HS-27A (cell line): ENCODE measurements around the gene FSTL4.

Source experiments
- DNase-seq: peaks from one replicate; pipeline ENCODE4 v3.0.0-alpha.2; 2012; ENCODE audit warnings: low read depth, missing footprints

Gene FSTL4

GRCh38 chr5:133260715-133261114, 351.6 kb downstream of the FSTL4 start:
- DNase-seq, result no peak

GRCh38 chr5:133259199-133259997, 352.9 kb downstream of the FSTL4 start:
- DNase-seq, result no peak

GRCh38 chr5:133257977-133258376, 354.4 kb downstream of the FSTL4 start:
- no peak for DNase-seq

GRCh38 chr5:133256276-133256675, 356.1 kb downstream of the FSTL4 start:
- DNase-seq, result no peak

- no peak for DNase-seq
Observed at GRCh38 chr5:133254803-133255202, 357.5 kb downstream of the FSTL4 start.

- DNase-seq, result no peak
Observed at GRCh38 chr5:133253671-133254070, 358.7 kb downstream of the FSTL4 start.

- DNase-seq, result no peak
Observed at GRCh38 chr5:133253070-133253469, 359.3 kb downstream of the FSTL4 start.

- no peak for DNase-seq
Observed at GRCh38 chr5:133252133-133252480, 360.2 kb downstream of the FSTL4 start.

- no peak for DNase-seq
Observed at GRCh38 chr5:133251296-133252132, 360.8 kb downstream of the FSTL4 start.

GRCh38 chr5:133250527-133250926, 361.8 kb downstream of the FSTL4 start:
- DNase-seq, result no peak

- no peak for DNase-seq
Observed at GRCh38 chr5:133249593-133249992, 362.7 kb downstream of the FSTL4 start.

GRCh38 chr5:133247881-133248624, 364.3 kb downstream of the FSTL4 start:
- DNase-seq, result peak; percentile 4

GRCh38 chr5:133247151-133247709, 365.1 kb downstream of the FSTL4 start:
- DNase-seq, result no peak

- DNase-seq, result no peak
Observed at GRCh38 chr5:133246376-133247150, 365.8 kb downstream of the FSTL4 start.

- no peak for DNase-seq
Observed at GRCh38 chr5:133246053-133246370, 366.3 kb downstream of the FSTL4 start.

GRCh38 chr5:133245191-133246052, 366.9 kb downstream of the FSTL4 start:
- DNase-seq, result peak; percentile 8

GRCh38 chr5:133244242-133244641, 368.1 kb downstream of the FSTL4 start:
- DNase-seq, result no peak

- no peak for DNase-seq
Observed at GRCh38 chr5:133243196-133243595, 369.1 kb downstream of the FSTL4 start.

- no peak for DNase-seq
Observed at GRCh38 chr5:133242221-133242835, 370.0 kb downstream of the FSTL4 start.
